Body of pancreas (tissue), 4 donors: ENCODE data around the gene KRT33A. TPM values are rescaled to one million over a fixed set of nuclear protein-coding genes. Genes with fewer than 3 reads are reported as not detected.

Experiments
- ATAC-seq: fragments of 150-250 bp; one replicate; pipeline ENCODE4 v1.9.1; 2016
- DNase-seq, 4 donors: peaks; one replicate each; pipeline ENCODE4 v3.0.0-alpha.2; 2019
- H3K27ac ChIP-seq, 4 donors: fragments of 200-600 bp; sonication (generic); 1 replicate in 3 of 4; 2 replicates in 1 of 4; pipeline versions ENCODE4 v1.5.1 to v1.6.1; 2016 to 2019; ENCODE audit warnings: mild to moderate bottlenecking in 1 of 4, mixed read lengths in 1 of 4, moderate library complexity in 1 of 4
- H3K27me3 ChIP-seq, 2 donors: fragments of 200-600 bp; sonication (generic); one replicate each; pipeline ENCODE4 v1.6.0; 2016; ENCODE audit warnings: mild to moderate bottlenecking in 1 of 2
- H3K36me3 ChIP-seq, 2 donors: fragments of 200-600 bp; sonication (generic); replicated peaks in 1 of 2; 2 replicates each; pipeline ENCODE4 v1.5.1; 2016; ENCODE audit warnings: low read depth in 2 of 2; ENCODE audit not compliant: insufficient read depth in 1 of 2
- H3K4me1 ChIP-seq: fragments of 200-600 bp; sonication (generic); one replicate; pipeline ENCODE4 v1.6.0; 2016
- H3K4me3 ChIP-seq, 2 donors: fragments of 200-600 bp; sonication (generic); 1 replicate in 1 of 2; 2 replicates in 1 of 2; pipeline ENCODE4 v1.5.1; 2016 to 2019
- H3K9me3 ChIP-seq, 3 donors: fragments of 200-600 bp; sonication (generic); 1 replicate in 2 of 3; 2 replicates in 1 of 3; pipeline ENCODE4 v1.5.1; 2016
- POLR2A ChIP-seq, 3 donors: fragments of 450-650 bp; IDR thresholded peaks; one replicate each; pipeline ENCODE4 v1.6.1; 2016; ENCODE audit warnings: antibody characterized with exemption in 3 of 3, mild to moderate bottlenecking in 2 of 3
- WGBS, 2 donors: methylation state at CpG; one replicate each; pipeline ENCODE4 v1.1.5; 2017; 5-methylcytosine and 5-hydroxymethylcytosine counted together
- intact Hi-C: fragments of 100-400 bp; cut with DNase I; formaldehyde crosslinking; loops from one replicate; pipeline ENCODE4 v1.15.1; 2023
- total RNA-seq, 2 donors: library from RNA; depleted of rRNA; stranded (reverse); fragments of >200 nt; gene quantifications; one replicate each; pipeline ENCODE4 v1.1.0, GENCODE V29; 2016
- TF ChIP-seq, protein P1 (sequence below), 7 experiments: fragments of 450-650 bp in 4 of 7; fragments of 200-600 bp in 3 of 7; sonication (generic) in 3 of 7; IDR thresholded peaks; one replicate each; pipeline ENCODE4 v1.5.1; 2016 to 2019; ENCODE audit warnings: antibody characterized with exemption in 7 of 7

The KRT33A gene
- total RNA-seq, 2 donors from 2014 or later, result not detected

DNA sequence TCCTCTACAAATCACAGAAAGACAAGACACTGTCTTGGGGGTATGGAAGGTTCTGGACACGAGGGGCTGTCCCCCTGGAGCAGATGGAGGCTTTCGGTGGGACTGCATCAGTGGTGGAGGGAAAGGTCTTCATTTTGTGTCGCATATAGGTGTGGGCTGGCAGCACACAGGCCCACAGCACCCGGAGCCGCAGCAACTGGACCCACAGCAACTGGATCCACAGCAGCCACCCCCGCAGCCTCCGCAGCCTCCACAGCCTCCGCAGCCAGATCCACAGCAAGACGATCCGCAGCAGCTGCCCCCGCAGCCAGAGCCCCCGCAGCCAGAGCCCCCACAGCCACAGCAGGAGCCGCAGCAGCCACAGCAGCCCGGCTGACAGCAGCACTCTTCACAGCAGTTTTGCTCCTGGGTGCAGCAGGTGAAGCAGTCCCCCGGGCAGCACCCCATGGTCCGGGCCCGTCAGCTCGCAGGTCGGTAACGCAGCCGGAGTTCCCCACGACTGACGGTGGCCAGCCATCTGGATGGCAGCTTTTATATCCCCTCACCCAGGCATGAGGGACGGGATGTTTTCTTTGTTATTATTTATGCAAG lies 35.3 kb downstream of the KRT33A start, which contains the start of gene KRTAP17-1:
Gene KRTAP17-1, minus strand, starts transcription at position 507 of the 591 bp plus-strand sequence. Its CDS starts 60 bp downstream, at position 447.
- Histone ChIP-seq H3K9me3 (peaks cover 0 to 9% (median 0%) of the 10 kb centered on the region in 3 donors), H3K4me3 (no peak within 1 kb of the TSS), H3K36me3 (no peaks in the 10 kb centered on the region), H3K27me3 (no peaks in the 10 kb centered on the region), H3K4me1 (no peaks in the 10 kb centered on the region), H3K27ac (no peak within 1 kb of the TSS)
- DNase-seq, result no peak
- ATAC-seq, result no peak
- 62 to 68% methylated on average over 18 to 24 of the region's 24 CpGs for WGBS, 2 donors
- no peak for TF ChIP-seq POLR2A (IDR thresholded peaks at IDR 0.05)
- TF ChIP-seq, protein P1, sequence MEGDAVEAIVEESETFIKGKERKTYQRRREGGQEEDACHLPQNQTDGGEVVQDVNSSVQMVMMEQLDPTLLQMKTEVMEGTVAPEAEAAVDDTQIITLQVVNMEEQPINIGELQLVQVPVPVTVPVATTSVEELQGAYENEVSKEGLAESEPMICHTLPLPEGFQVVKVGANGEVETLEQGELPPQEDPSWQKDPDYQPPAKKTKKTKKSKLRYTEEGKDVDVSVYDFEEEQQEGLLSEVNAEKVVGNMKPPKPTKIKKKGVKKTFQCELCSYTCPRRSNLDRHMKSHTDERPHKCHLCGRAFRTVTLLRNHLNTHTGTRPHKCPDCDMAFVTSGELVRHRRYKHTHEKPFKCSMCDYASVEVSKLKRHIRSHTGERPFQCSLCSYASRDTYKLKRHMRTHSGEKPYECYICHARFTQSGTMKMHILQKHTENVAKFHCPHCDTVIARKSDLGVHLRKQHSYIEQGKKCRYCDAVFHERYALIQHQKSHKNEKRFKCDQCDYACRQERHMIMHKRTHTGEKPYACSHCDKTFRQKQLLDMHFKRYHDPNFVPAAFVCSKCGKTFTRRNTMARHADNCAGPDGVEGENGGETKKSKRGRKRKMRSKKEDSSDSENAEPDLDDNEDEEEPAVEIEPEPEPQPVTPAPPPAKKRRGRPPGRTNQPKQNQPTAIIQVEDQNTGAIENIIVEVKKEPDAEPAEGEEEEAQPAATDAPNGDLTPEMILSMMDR (IDR thresholded peaks at IDR 0.05), result no peak
- intact Hi-C loops, result no loop called here

DNA sequence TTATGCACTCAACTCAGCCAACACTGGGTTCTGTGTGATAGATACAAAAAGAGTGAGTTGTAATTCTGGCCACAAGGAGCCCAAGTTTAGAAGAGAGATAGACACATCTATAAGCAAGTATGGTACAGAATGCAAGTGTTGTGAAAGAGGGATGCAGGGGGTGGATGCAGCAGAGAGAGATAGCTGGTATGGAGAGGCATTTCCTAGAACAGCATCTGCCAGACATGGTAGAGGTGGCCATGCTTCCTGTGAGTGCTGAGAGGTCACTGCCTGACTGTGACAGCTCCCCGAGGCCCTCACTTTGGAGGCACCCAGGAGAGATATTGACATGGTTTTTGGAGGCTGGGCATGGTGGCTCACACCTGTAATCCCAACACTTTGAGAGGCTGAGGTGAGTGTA lies 39.5 kb downstream of the KRT33A start:
- 69 to 89% methylated on average over 1 of the region's 1 CpG for WGBS, 2 donors
- ATAC-seq, result no peak
- Histone ChIP-seq H3K27ac (no peak overlapping the region), H3K4me1 (no peaks in the 10 kb centered on the region), H3K4me3 (no peak overlapping the region), H3K27me3 (no peaks in the 10 kb centered on the region), H3K9me3 (no peaks in the 10 kb centered on the region), H3K36me3 (no peaks in the 10 kb centered on the region)
- TF ChIP-seq POLR2A (IDR thresholded peaks at IDR 0.05), result no peak
- TF ChIP-seq, protein P1 (IDR thresholded peaks at IDR 0.05), result no peak
- DNase-seq, result no peak
- intact Hi-C loops, result no loop called here

DNA sequence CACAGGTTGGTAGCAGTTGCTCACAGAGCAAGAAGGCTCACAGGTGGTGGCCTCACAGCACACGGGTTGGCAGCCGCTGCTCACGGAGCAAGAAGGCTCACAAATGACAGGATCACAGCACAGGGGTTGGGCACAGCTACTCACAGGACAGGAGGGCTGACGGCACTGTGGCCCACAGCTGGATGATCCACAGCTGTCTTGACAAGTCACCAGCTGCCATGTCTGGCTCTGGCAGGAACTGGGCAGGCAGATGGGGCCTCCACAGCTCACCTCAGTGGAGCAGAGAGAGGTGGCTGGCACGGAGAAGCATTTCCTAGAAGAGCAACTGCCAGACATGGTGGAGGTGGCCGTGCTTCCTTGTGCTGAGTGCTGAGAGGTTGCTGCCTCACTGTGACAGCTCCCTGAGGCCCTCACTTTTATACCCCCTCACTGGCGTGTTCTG lies 41.7 kb downstream of the KRT33A start, which contains the start of gene KRTAP16-1:
Gene KRTAP16-1, minus strand, starts transcription at position 392 of the 442 bp plus-strand sequence. Its CDS starts 56 bp downstream, at position 336.
- WGBS, 2 donors, result 46 to 68% methylated on average over 4 to 7 of the region's 7 CpGs
- Histone ChIP-seq H3K9me3 (no peaks in the 10 kb centered on the region), H3K27me3 (no peaks in the 10 kb centered on the region), H3K4me3 (no peak within 1 kb of the TSS), H3K4me1 (no peaks in the 10 kb centered on the region), H3K27ac (no peak within 1 kb of the TSS), H3K36me3 (no peaks in the 10 kb centered on the region)
- ATAC-seq (no peak), DNase-seq (peak in 1 of 4 donors; percentile 11)
- TF ChIP-seq, protein P1 (IDR thresholded peaks at IDR 0.05), result no peak
- no peak for TF ChIP-seq POLR2A (IDR thresholded peaks at IDR 0.05)
- intact Hi-C loops, result no loop called here

DNA sequence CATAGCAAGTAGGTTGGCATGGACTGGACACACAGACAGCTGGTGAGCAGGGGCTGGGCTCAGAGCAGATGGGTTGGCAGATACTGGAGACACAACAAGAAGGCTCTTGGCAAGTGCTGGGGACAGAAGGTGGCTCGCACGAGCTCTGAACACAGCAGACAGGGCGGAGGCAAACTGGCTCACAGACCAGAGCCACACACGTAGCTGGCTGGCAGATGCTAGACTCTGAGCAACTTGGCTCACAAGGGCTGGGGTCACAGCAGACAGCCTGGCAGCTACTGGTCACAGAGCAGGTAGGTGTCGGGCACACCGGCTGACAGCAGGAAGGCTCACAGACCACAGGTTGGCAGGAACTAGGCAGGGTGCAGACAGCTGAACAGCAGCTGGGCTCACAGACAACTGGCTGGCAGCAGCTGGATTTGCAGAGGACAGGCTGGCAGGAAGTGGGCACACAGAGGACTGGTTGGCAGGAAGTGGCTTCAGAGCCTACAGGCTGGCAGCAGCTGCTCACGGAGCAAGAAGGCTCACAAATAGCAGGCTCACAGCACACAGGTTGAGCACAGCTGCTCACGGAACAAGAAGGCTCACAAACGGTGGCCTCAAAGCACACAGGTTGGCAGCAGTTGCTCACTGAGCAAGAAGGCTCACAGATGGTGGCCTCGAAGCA lies 42.2 kb downstream of the KRT33A start:
- TF ChIP-seq POLR2A (IDR thresholded peaks at IDR 0.05), result no peak
- TF ChIP-seq, protein P1 (IDR thresholded peaks at IDR 0.05), result no peak
- DNase-seq, result peak in 3 of 4 donors; percentile 34 to 46 (median 40)
- no peaks in the 10 kb centered on the region for H3K4me1 ChIP-seq
- no peaks in the 10 kb centered on the region for H3K36me3 ChIP-seq
- H3K9me3 ChIP-seq, result no peaks in the 10 kb centered on the region
- H3K4me3 ChIP-seq, result no peak overlapping the region
- peak; percentile 21 for ATAC-seq
- H3K27ac ChIP-seq, result no peak overlapping the region
- no peaks in the 10 kb centered on the region for H3K27me3 ChIP-seq
- intact Hi-C loops, result no loop called here
- 42 to 61% methylated on average over 6 to 10 of the region's 10 CpGs for WGBS, 2 donors
